WTC11 (cell line): ENCODE data around the gene POLR3F.

ENCODE experiments used
- CTCF ChIP-seq: fragments of 200-600 bp; IDR thresholded peaks from 2 replicates; pipeline ENCODE4 v1.8.0; 2022; ENCODE audit warnings: antibody characterized with exemption
- ETV6 ChIP-seq: sonication (generic); formaldehyde crosslinking; IDR thresholded peaks from 2 replicates; pipeline ENCODE4 v1.8.1; 2022; ENCODE audit warnings: mild to moderate bottlenecking, missing genetic modification reagents
- TP53 ChIP-seq: sonication (generic); formaldehyde crosslinking; IDR thresholded peaks from 2 replicates; pipeline ENCODE4 v1.8.1; 2023; ENCODE audit warnings: mild to moderate bottlenecking, missing genetic modification reagents
- TF ChIP-seq, protein P1 (sequence below): sonication (generic); formaldehyde crosslinking; IDR thresholded peaks from 2 replicates; pipeline ENCODE4 v1.8.1; 2022; ENCODE audit warnings: mild to moderate bottlenecking, missing genetic modification reagents, moderate library complexity, borderline replicate concordance

GRCh38 chr20:18488301-18488700 lies 21.1 kb downstream of the POLR3F start:
- TF ChIP-seq ETV6 (CRISPR knock-in tag) (no peak), CTCF (no peak), TP53 (CRISPR knock-in tag) (no peak)
- TF ChIP-seq, protein P1, sequence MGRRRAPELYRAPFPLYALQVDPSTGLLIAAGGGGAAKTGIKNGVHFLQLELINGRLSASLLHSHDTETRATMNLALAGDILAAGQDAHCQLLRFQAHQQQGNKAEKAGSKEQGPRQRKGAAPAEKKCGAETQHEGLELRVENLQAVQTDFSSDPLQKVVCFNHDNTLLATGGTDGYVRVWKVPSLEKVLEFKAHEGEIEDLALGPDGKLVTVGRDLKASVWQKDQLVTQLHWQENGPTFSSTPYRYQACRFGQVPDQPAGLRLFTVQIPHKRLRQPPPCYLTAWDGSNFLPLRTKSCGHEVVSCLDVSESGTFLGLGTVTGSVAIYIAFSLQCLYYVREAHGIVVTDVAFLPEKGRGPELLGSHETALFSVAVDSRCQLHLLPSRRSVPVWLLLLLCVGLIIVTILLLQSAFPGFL (CRISPR knock-in tag): no peak
